CD14-positive monocyte (primary cell): ENCODE results near the gene TXLNB. TPM values are rescaled to one million over a fixed set of nuclear protein-coding genes. Genes with fewer than 3 reads are reported as not detected.
A peak's percentile ranks its signal among the peaks of the same experiment; 100 is the strongest.

Experiments used
- DNase-seq, 3 donors: peaks; one replicate each; pipeline ENCODE4 v3.0.0-alpha.2; 2011 to 2022
- H2AFZ ChIP-seq: 2 replicates; pipeline ENCODE4 v1.6.0; 2012; ENCODE audit warnings: mild to moderate bottlenecking, low read depth, low read length, inconsistent platforms; ENCODE audit not compliant: insufficient read depth, poor library complexity, severe bottlenecking
- H3K27ac ChIP-seq, 2 donors: 1 replicate in 1 of 2; 2 replicates in 1 of 2; pipeline ENCODE4 v1.5.1; 2012 to 2013; ENCODE audit warnings: low read length in 2 of 2, control low read depth in 1 of 2, inconsistent platforms in 1 of 2, low read depth in 1 of 2, mild to moderate bottlenecking in 1 of 2
- H3K27me3 ChIP-seq, 2 donors: one replicate each; pipeline versions ENCODE4 v1.6.0 to v1.6.1; 2011 to 2013; ENCODE audit warnings: low read length in 2 of 2; ENCODE audit not compliant: control insufficient read depth in 2 of 2, insufficient read depth in 2 of 2
- H3K36me3 ChIP-seq, 2 donors: replicated peaks in 1 of 2; 1 replicate in 1 of 2; 2 replicates in 1 of 2; pipeline versions ENCODE4 v1.5.1 to v1.6.1; 2012 to 2013; ENCODE audit warnings: low read length in 2 of 2, control low read depth in 1 of 2, inconsistent platforms in 1 of 2, mild to moderate bottlenecking in 1 of 2; ENCODE audit not compliant: insufficient read depth in 2 of 2, control insufficient read depth in 1 of 2
- H3K4me1 ChIP-seq, 2 donors: 1 replicate in 1 of 2; 2 replicates in 1 of 2; pipeline versions ENCODE4 v1.5.1 to v1.6.1; 2012 to 2013; ENCODE audit warnings: low read length in 2 of 2, control low read depth in 1 of 2, inconsistent platforms in 1 of 2, mild to moderate bottlenecking in 1 of 2, moderate library complexity in 1 of 2; ENCODE audit not compliant: insufficient read depth in 2 of 2, control insufficient read depth in 1 of 2
- H3K4me2 ChIP-seq: replicated peaks from 2 replicates; pipeline ENCODE3; 2012; ENCODE audit warnings: low read length, moderate library complexity, mild to moderate bottlenecking; ENCODE audit not compliant: poor library complexity, severe bottlenecking; ENCODE audit errors: extremely low read depth
- H3K4me3 ChIP-seq, 3 experiments: fragments of 200-600 bp in 1 of 3; sonication (generic) in 1 of 3; replicated peaks in 1 of 3; 1 replicate in 2 of 3; 2 replicates in 1 of 3; pipeline ENCODE4 v1.5.1; 2011 to 2013; ENCODE audit warnings: low read length in 3 of 3, mild to moderate bottlenecking in 3 of 3, control low read depth in 2 of 3, low read depth in 2 of 3, inconsistent platforms in 1 of 3, moderate library complexity in 1 of 3
- H3K79me2 ChIP-seq: 2 replicates; pipeline ENCODE4 v1.6.0; 2012; ENCODE audit warnings: mild to moderate bottlenecking, control low read depth, inconsistent platforms, low read length, moderate library complexity; ENCODE audit not compliant: insufficient read depth
- H3K9ac ChIP-seq: 2 replicates; pipeline ENCODE4 v1.6.0; 2017; ENCODE audit warnings: low read length, mild to moderate bottlenecking; ENCODE audit not compliant: insufficient read depth, poor library complexity, severe bottlenecking
- H3K9me3 ChIP-seq, 2 donors: replicated peaks in 1 of 2; 1 replicate in 1 of 2; 2 replicates in 1 of 2; pipeline versions ENCODE4 v1.5.1 to v1.6.1; 2012 to 2013; ENCODE audit warnings: low read length in 2 of 2, control low read depth in 1 of 2; ENCODE audit not compliant: control insufficient read depth in 1 of 2, insufficient read depth in 1 of 2
- H4K20me1 ChIP-seq: 2 replicates; pipeline ENCODE4 v1.6.0; 2012; ENCODE audit warnings: mild to moderate bottlenecking, low read length, control low read depth, moderate library complexity; ENCODE audit not compliant: insufficient read depth
- H3K27ac Mint-ChIP-seq, 7 donors: one replicate each; pipeline ENCODE4 v1.8.0; 2020; ENCODE audit warnings: mild to moderate bottlenecking in 7 of 7, mixed read lengths in 7 of 7, moderate library complexity in 6 of 7, inconsistent platforms in 2 of 7
- H3K27me3 Mint-ChIP-seq, 3 donors: one replicate each; pipeline ENCODE4 v1.8.0; 2021 to 2022; ENCODE audit warnings: low read depth in 3 of 3, mild to moderate bottlenecking in 3 of 3, mixed read lengths in 3 of 3, moderate library complexity in 3 of 3, inconsistent platforms in 1 of 3
- H3K36me3 Mint-ChIP-seq, 2 donors: one replicate each; pipeline ENCODE4 v1.8.0; 2020; ENCODE audit warnings: mixed read lengths in 2 of 2, inconsistent platforms in 1 of 2, mild to moderate bottlenecking in 1 of 2
- H3K4me1 Mint-ChIP-seq: one replicate; pipeline ENCODE4 v1.8.0; 2020; ENCODE audit warnings: mild to moderate bottlenecking, mixed read lengths
- H3K4me3 Mint-ChIP-seq, 2 donors: one replicate each; pipeline ENCODE4 v1.8.0; 2020; ENCODE audit warnings: mild to moderate bottlenecking in 2 of 2, mixed read lengths in 2 of 2, moderate library complexity in 1 of 2
- H3K9me3 Mint-ChIP-seq, 7 donors: one replicate each; pipeline ENCODE4 v1.8.0; 2020 to 2022; ENCODE audit warnings: mixed read lengths in 7 of 7, mild to moderate bottlenecking in 6 of 7, moderate library complexity in 6 of 7, inconsistent platforms in 2 of 7
- CTCF ChIP-seq: fragments of 200-600 bp; IDR thresholded peaks from one replicate; pipeline ENCODE4 v1.8.0; 2022; ENCODE audit warnings: antibody characterized with exemption, mild to moderate bottlenecking
- WGBS: methylation state at CpG from one replicate; pipeline ENCODE4 v1.1.5; 2013; ENCODE audit warnings: missing lambda C conversion rate; ENCODE audit not compliant: insufficient coverage; 5-methylcytosine and 5-hydroxymethylcytosine counted together
- intact Hi-C, 2 donors: fragments of 100-400 bp; cut with micrococcal nuclease; formaldehyde crosslinking; loops; one replicate each; pipeline versions ENCODE4 v1.15.0 to v1.15.1; 2023
- polyA plus RNA-seq, 3 donors: library from polyadenylated mRNA; depleted of rRNA in 1 of 3; unstranded in 2 of 3; stranded (reverse) in 1 of 3; fragments of 300-500 nt in 2 of 3; fragments of >200 nt in 1 of 3; fragmentation: Illumina TruSeq in 2 of 3; gene quantifications; 1 replicate in 2 of 3; 2 replicates in 1 of 3; pipeline ENCODE4 v1.2.3, GENCODE V29; 2012 to 2021

Gene TXLNB
- polyA plus RNA-seq, 3 donors = 0.04 to 0.25 (median 0.14) TPM

- H3K4me2 ChIP-seq = no peak overlapping the region
- peaks cover 0 to 4% of the 10 kb centered on the region in 2 donors for H3K36me3 Mint-ChIP-seq
- H3K9ac ChIP-seq = no peak overlapping the region
- peaks cover 34 to 35% of the 10 kb centered on the region in 2 donors for H3K4me1 ChIP-seq
- peaks cover 37% of the 10 kb centered on the region for H3K4me1 Mint-ChIP-seq
- intact Hi-C loops = loop anchor here in 1 of 2 donors (5.0 kb wide), 1 partner anchor 43 kb away; the partner anchor contains the start of gene CITED2
- TF ChIP-seq CTCF = no peak
- H3K27me3 Mint-ChIP-seq = peaks cover 0 to 2% (median 1%) of the 10 kb centered on the region in 3 donors
- no peak overlapping the region for H2AFZ ChIP-seq
- peaks cover 0 to 5% (median 1%) of the 10 kb centered on the region in 7 donors for H3K9me3 Mint-ChIP-seq
- no peak overlapping the region for H3K4me3 ChIP-seq
- H3K79me2 ChIP-seq = no peaks in the 10 kb centered on the region
- H4K20me1 ChIP-seq = no peaks in the 10 kb centered on the region
- no peak overlapping the region for H3K4me3 Mint-ChIP-seq
- H3K27ac Mint-ChIP-seq = no peak overlapping the region
- 100% methylated on average over 1 of the region's 3 CpGs for WGBS
- H3K9me3 ChIP-seq = no peaks in the 10 kb centered on the region
- H3K36me3 ChIP-seq = no peaks in the 10 kb centered on the region
- H3K27me3 ChIP-seq = no peaks in the 10 kb centered on the region
- DNase-seq = no peak
- H3K27ac ChIP-seq = no peak overlapping the region
Observed at GRCh38 chr6:139329224-139329623, 37.4 kb upstream of the TXLNB start.

GRCh38 chr6:139327038-139327437 lies 35.2 kb upstream of the TXLNB start:
- no peak overlapping the region for H3K4me3 Mint-ChIP-seq
- H3K4me2 ChIP-seq = no peak overlapping the region
- intact Hi-C loops = loop anchor here in 1 of 2 donors (5.0 kb wide), 1 partner anchor 45 kb away; the partner anchor contains the start of gene CITED2
- no peaks in the 10 kb centered on the region for H3K79me2 ChIP-seq
- no peaks in the 10 kb centered on the region for H4K20me1 ChIP-seq
- H3K36me3 ChIP-seq = no peaks in the 10 kb centered on the region
- no peaks in the 10 kb centered on the region for H3K27me3 ChIP-seq
- H3K9me3 ChIP-seq = no peaks in the 10 kb centered on the region
- H3K27ac ChIP-seq = no peak overlapping the region
- peaks cover 0 to 6% (median 2%) of the 10 kb centered on the region in 7 donors for H3K9me3 Mint-ChIP-seq
- peaks cover 51 to 53% of the 10 kb centered on the region in 2 donors for H3K4me1 ChIP-seq
- H3K4me3 ChIP-seq = no peak overlapping the region
- WGBS = 67% methylated on average over 3 of the region's 5 CpGs
- no peak overlapping the region for H3K9ac ChIP-seq
- H3K27me3 Mint-ChIP-seq = peaks cover 0 to 2% (median 1%) of the 10 kb centered on the region in 3 donors
- DNase-seq = peak in 1 of 3 donors; percentile 31
- peaks cover 53% of the 10 kb centered on the region for H3K4me1 Mint-ChIP-seq
- no peak for TF ChIP-seq CTCF
- H2AFZ ChIP-seq = no peak overlapping the region
- peaks cover 0 to 11% of the 10 kb centered on the region in 2 donors for H3K36me3 Mint-ChIP-seq
- H3K27ac Mint-ChIP-seq = peak overlapping the region in 5 of 7 donors; percentile 14 to 97 (median 70)
